ENCODE results near the gene PPP1R11. TPM values are rescaled to one million over a fixed set of nuclear protein-coding genes. Genes with fewer than 3 reads are reported as not detected.
A peak's percentile ranks its signal among the peaks of the same experiment; 100 is the strongest.

Gene PPP1R11
- total and polyA plus RNA-seq, 2 of the 13 experiments (the other 11 are each of a cell fraction or from before 2014, with no cell fraction given), result 32.1 to 58.9 TPM

- TF ChIP-seq NBN (conservative IDR thresholded peaks at IDR 0.05), result no peak
- no peak for TF ChIP-seq FOXM1 (CRISPR knock-in tag; IDR thresholded peaks at IDR 0.05)
- TF ChIP-seq PBX2 (CRISPR knock-in tag; IDR thresholded peaks at IDR 0.05), result no peak
- peak; percentile 92 for TF ChIP-seq ZGPAT (CRISPR knock-in tag; IDR thresholded peaks at IDR 0.05)
- no peak for TF ChIP-seq RELA (CRISPR knock-in tag; IDR thresholded peaks at IDR 0.05)
- TF ChIP-seq ZFAT (CRISPR knock-in tag; conservative IDR thresholded peaks at IDR 0.05), result no peak
These were observed 34.7 kb downstream of the PPP1R11 start (continued) for GRCh38 chr6:30101444-30102413.

- BruUV-seq (replicated peaks), result no TSS peak
- Histone ChIP-seq H3K79me2 (ENCODE audit: insufficient read depth, low read length) (peaks cover 9% of the 10 kb centered on the region), H3K4me2 (ENCODE audit: low read depth, low read length) (peak overlapping the region; percentile 96), H3K27me3 (ENCODE audit: control insufficient read depth in 1 of 2, insufficient read depth in 2 of 2, low read length in 2 of 2) (no peaks in the 10 kb centered on the region; a peak in 1 of 5 replicates), H4K20me1 (ENCODE audit: insufficient read depth, low read length) (no peaks in the 10 kb centered on the region), H2AFZ (ENCODE audit: low read length) (peak overlapping the region; percentile 30), H3K9me3 (ENCODE audit: low read length) (no peaks in the 10 kb centered on the region), H3K4me1 (ENCODE audit: insufficient read depth, low read length) (peaks cover 63% of the 10 kb centered on the region), H3K36me3 (replicated peaks in 1 of 2; ENCODE audit: control insufficient read depth in 1 of 2, insufficient read depth in 2 of 2, low read length in 2 of 2) (no peaks in the 10 kb centered on the region), H3K9ac (ENCODE audit: insufficient read depth, low read depth, low read length) (peak overlapping the region; percentile 79), H3K27ac (ENCODE audit: extremely low read length, insufficient read depth, low read length) (peak overlapping the region; percentile 79), H3K4me3 (replicated peaks in 1 of 3; ENCODE audit: insufficient read depth in 1 of 3, low read depth in 2 of 3, low read length in 3 of 3) (peak overlapping the region; percentile 63 to 77 (median 63))
- WGBS (ENCODE audit: low lambda C conversion rate), result 4% methylated on average over 15 of the region's 15 CpGs
- ATAC-seq (peak; percentile 1), DNase-seq (ENCODE audit: low spot score) (peak; percentile 29), FAIRE-seq (no peak)
- intact Hi-C loops (cut with micrococcal nuclease; ENCODE audit: unreplicated experiment), result loop anchor here (2.0 kb wide), 1 partner anchor 36 kb away; the partner anchor contains the start of gene PPP1R11
- ChIA-PET CTCF (ENCODE audit: low intra/inter-chr PET ratio, low total read pairs) (interaction anchor here (1.5 to 6.0 kb wide), 4 partner anchors 29 to 116 kb away, joined by 4 to 140 read pairs (median 25); no protein-coding TSS in a partner anchor), POLR2A (interaction anchor here (0.7 to 3.1 kb wide), 35 partner anchors 10 to 224 kb away, joined by 3 to 43 read pairs (median 6); partner anchors contain the start of genes POLR1H, PPP1R11, TRIM15 and TRIM26)
- in situ Hi-C loops (cut with HindIII; ENCODE audit: extremely low pct_ligation_motif_present, low pct_unique_long_range_greater_than_20kb), result loop anchor here (5.0 kb wide), 1 partner anchor 70 kb away; no protein-coding TSS in a partner anchor
- TF ChIP-seq GFI1 (CRISPR knock-in tag; IDR thresholded peaks at IDR 0.05; ENCODE audit: borderline replicate concordance) (no peak), ZNF546 (CRISPR knock-in tag; conservative IDR thresholded peaks at IDR 0.05) (peak; percentile 44; the same call in 1 of the 2 replicates), SMAD3 (CRISPR knock-in tag; IDR thresholded peaks at IDR 0.05) (no peak), ZC3H13 (CRISPR knock-in tag; IDR thresholded peaks at IDR 0.05) (0 out of 2 replicates have a peak, but pooled peaks have one; percentile 9), HMG20B (CRISPR knock-in tag; conservative IDR thresholded peaks at IDR 0.05) (no peak), ZNF557 (CRISPR knock-in tag; IDR thresholded peaks at IDR 0.05) (no peak), NPAS2 (CRISPR knock-in tag; IDR thresholded peaks at IDR 0.05; ENCODE audit: borderline replicate concordance) (0 out of 2 replicates have a peak, but pooled peaks have one; percentile 2), ZNF644 (CRISPR knock-in tag; IDR thresholded peaks at IDR 0.05; ENCODE audit: low read depth) (no peak), RXRA (CRISPR knock-in tag; IDR thresholded peaks at IDR 0.05) (no peak), NFKB2 (CRISPR knock-in tag; IDR thresholded peaks at IDR 0.05; ENCODE audit: borderline replicate concordance) (no peak), FOXP1 (IDR thresholded peaks at IDR 0.05) (no peak), FOXP1 (CRISPR knock-in tag; IDR thresholded peaks at IDR 0.05) (no peak), FIP1L1 (IDR thresholded peaks at IDR 0.05; ENCODE audit: borderline replicate concordance, insufficient read depth, low read depth, low read length) (no peak), ZNF180 (CRISPR knock-in tag; IDR thresholded peaks at IDR 0.05; ENCODE audit: borderline replicate concordance, low read depth) (no peak), GPN1 (CRISPR knock-in tag; IDR thresholded peaks at IDR 0.05; ENCODE audit: borderline replicate concordance) (no peak), ZNF207 (IDR thresholded peaks at IDR 0.05; ENCODE audit: borderline replicate concordance) (no peak)
These were observed 35.5 kb downstream of the PPP1R11 start for GRCh38 chr6:30102414-30102969.
